HL-60 (cell line): ENCODE results near the gene FAM219A.

Experiments
- CTCF ChIP-seq: IDR thresholded peaks from one replicate; pipeline ENCODE4 v1.5.1; 2011; ENCODE audit warnings: low read length, control low read depth, inconsistent platforms; ENCODE audit not compliant: insufficient read depth
- POLR2AphosphoS5 ChIP-seq: IDR thresholded peaks from 2 replicates; pipeline ENCODE4 v1.6.1; 2012; ENCODE audit warnings: low read depth

- TF ChIP-seq CTCF: no peak
- no peak for TF ChIP-seq POLR2AphosphoS5
These were observed 58.1 kb downstream of the FAM219A start for GRCh38 chr9:34400275-34400674.
